ENCODE results near the gene NELFCD.
"Not testable (repeated sequence)": the region's sequence is repeated elsewhere in the genome, so short reads cannot be mapped to it uniquely, and the experiment has no call there.

Gene NELFCD

GRCh38 chr20:58950603-58951002 is 30.5 kb upstream of the NELFCD start:
- Histone ChIP-seq H3K27ac (no peak overlapping the region), H3K9ac (no peak overlapping the region), H3K4me3 (no peak overlapping the region), H3K4me2 (no peak overlapping the region), H3K27me3 (no peaks in the 10 kb centered on the region), H3K4me1 (no peaks in the 10 kb centered on the region), H3K9me3 (peaks cover 10% of the 10 kb centered on the region; the same call in 1 of the 2 replicates), H3K36me3 (no peaks in the 10 kb centered on the region), H4K20me1 (no peaks in the 10 kb centered on the region)
- TF ChIP-seq Cebpa-rat (IDR thresholded peaks at IDR 0.05): no peak

- no peaks in the 10 kb centered on the region for H4K20me1 ChIP-seq
- H3K4me3 ChIP-seq: no peak overlapping the region
- H3K36me3 ChIP-seq: no peaks in the 10 kb centered on the region
- H3K9me3 ChIP-seq: peaks cover 10% of the 10 kb centered on the region; the same call in 1 of the 2 replicates
- H3K27ac ChIP-seq: no peak overlapping the region
- no peak for TF ChIP-seq Cebpa-rat (IDR thresholded peaks at IDR 0.05)
- H3K4me1 ChIP-seq: no peaks in the 10 kb centered on the region
- no peaks in the 10 kb centered on the region for H3K27me3 ChIP-seq
- no peak overlapping the region for H3K9ac ChIP-seq
- H3K4me2 ChIP-seq: no peak overlapping the region
These were observed 28.0 kb upstream of the NELFCD start for GRCh38 chr20:58953050-58953449.

- H3K4me2 ChIP-seq: no peak overlapping the region
- no peaks in the 10 kb centered on the region for H3K36me3 ChIP-seq
- no peak overlapping the region for H3K9ac ChIP-seq
- H4K20me1 ChIP-seq: no peaks in the 10 kb centered on the region
- H3K27ac ChIP-seq: no peak overlapping the region
- H3K27me3 ChIP-seq: no peaks in the 10 kb centered on the region
- peaks cover 10% of the 10 kb centered on the region; the same call in 1 of the 2 replicates for H3K9me3 ChIP-seq
- no peak overlapping the region for H3K4me3 ChIP-seq
- no peak; the same call in 1 of the 2 replicates for TF ChIP-seq Cebpa-rat (IDR thresholded peaks at IDR 0.05)
- no peaks in the 10 kb centered on the region for H3K4me1 ChIP-seq
These were observed 25.0 kb upstream of the NELFCD start for GRCh38 chr20:58956078-58956477.

GRCh38 chr20:58959652-58960051 is 21.4 kb upstream of the NELFCD start:
- H3K4me3 ChIP-seq: no peak overlapping the region
- H3K9me3 ChIP-seq: peaks cover 8% of the 10 kb centered on the region; the same call in 1 of the 2 replicates
- H3K36me3 ChIP-seq: no peaks in the 10 kb centered on the region
- H4K20me1 ChIP-seq: no peaks in the 10 kb centered on the region
- H3K9ac ChIP-seq: no peak overlapping the region
- H3K4me1 ChIP-seq: no peaks in the 10 kb centered on the region; the same call in 1 of the 2 replicates
- no peaks in the 10 kb centered on the region for H3K27me3 ChIP-seq
- no peak overlapping the region for H3K4me2 ChIP-seq
- TF ChIP-seq Cebpa-rat (IDR thresholded peaks at IDR 0.05): no peak
- H3K27ac ChIP-seq: no peak overlapping the region

GRCh38 chr20:58963060-58963584 is 17.9 kb upstream of the NELFCD start:
- Histone ChIP-seq H3K27me3 (no peaks in the 10 kb centered on the region), H3K27ac (no peak overlapping the region), H3K4me2 (no peak overlapping the region), H3K4me1 (no peaks in the 10 kb centered on the region; the same call in 1 of the 2 replicates), H3K9me3 (no peaks in the 10 kb centered on the region), H3K4me3 (no peak overlapping the region), H4K20me1 (no peaks in the 10 kb centered on the region), H3K9ac (no peak overlapping the region), H3K36me3 (no peaks in the 10 kb centered on the region)
- TF ChIP-seq Cebpa-rat (IDR thresholded peaks at IDR 0.05): no peak

- H4K20me1 ChIP-seq, H3K4me3 ChIP-seq, H3K36me3 ChIP-seq, H3K27ac ChIP-seq, H3K9me3 ChIP-seq, H3K4me2 ChIP-seq, H3K27me3 ChIP-seq, H3K9ac ChIP-seq, H3K4me1 ChIP-seq: not testable (repeated sequence)
These were observed 17.1 kb upstream of the NELFCD start for GRCh38 chr20:58963922-58964321.

- H3K9me3 ChIP-seq: peaks cover 9% of the 10 kb centered on the region
- no peaks in the 10 kb centered on the region; the same call in 1 of the 2 replicates for H3K4me1 ChIP-seq
- no peaks in the 10 kb centered on the region for H3K36me3 ChIP-seq
- no peaks in the 10 kb centered on the region for H3K27me3 ChIP-seq
- H4K20me1 ChIP-seq: no peaks in the 10 kb centered on the region
- H3K4me2 ChIP-seq: no peak overlapping the region
- no peak for TF ChIP-seq Cebpa-rat (IDR thresholded peaks at IDR 0.05)
- no peak overlapping the region for H3K27ac ChIP-seq
- H3K4me3 ChIP-seq: no peak overlapping the region
- H3K9ac ChIP-seq: no peak overlapping the region
These were observed 15.6 kb upstream of the NELFCD start for GRCh38 chr20:58965270-58966064.

- H3K9ac ChIP-seq: no peak overlapping the region
- no peaks in the 10 kb centered on the region for H4K20me1 ChIP-seq
- H3K4me2 ChIP-seq: no peak overlapping the region
- no peak for TF ChIP-seq Cebpa-rat (IDR thresholded peaks at IDR 0.05)
- H3K9me3 ChIP-seq: peaks cover 9% of the 10 kb centered on the region
- H3K36me3 ChIP-seq: no peaks in the 10 kb centered on the region
- H3K4me1 ChIP-seq: no peaks in the 10 kb centered on the region
- H3K27me3 ChIP-seq: no peaks in the 10 kb centered on the region
- no peak overlapping the region for H3K27ac ChIP-seq
- H3K4me3 ChIP-seq: no peak overlapping the region
These were observed 13.2 kb upstream of the NELFCD start for GRCh38 chr20:58967652-58968429.

GRCh38 chr20:58969439-58969838 is 11.6 kb upstream of the NELFCD start:
- no peak overlapping the region for H3K27ac ChIP-seq
- no peak for TF ChIP-seq Cebpa-rat (IDR thresholded peaks at IDR 0.05)
- no peak overlapping the region for H3K4me3 ChIP-seq
- H3K9ac ChIP-seq: no peak overlapping the region
- H3K4me1 ChIP-seq: no peaks in the 10 kb centered on the region
- H3K4me2 ChIP-seq: no peak overlapping the region
- no peaks in the 10 kb centered on the region for H3K27me3 ChIP-seq
- peaks cover 9% of the 10 kb centered on the region for H3K9me3 ChIP-seq
- H3K36me3 ChIP-seq: no peaks in the 10 kb centered on the region
- H4K20me1 ChIP-seq: no peaks in the 10 kb centered on the region

GRCh38 chr20:58970146-58970545 is 10.9 kb upstream of the NELFCD start:
- Histone ChIP-seq H3K4me1 (no peaks in the 10 kb centered on the region), H3K9me3 (peaks cover 16% of the 10 kb centered on the region), H4K20me1 (no peaks in the 10 kb centered on the region), H3K4me3 (no peak overlapping the region), H3K27ac (no peak overlapping the region), H3K9ac (no peak overlapping the region), H3K4me2 (no peak overlapping the region), H3K27me3 (no peaks in the 10 kb centered on the region), H3K36me3 (no peaks in the 10 kb centered on the region)
- TF ChIP-seq Cebpa-rat (IDR thresholded peaks at IDR 0.05): no peak

All from BLaER1 (cell line).